NCI-H460 (cell line): ENCODE data around the gene CCNG1. TPM values are rescaled to one million over a fixed set of nuclear protein-coding genes. Genes with fewer than 3 reads are reported as not detected.
A peak's percentile ranks its signal among the peaks of the same experiment; 100 is the strongest.
"Not testable (repeated sequence)": the region's sequence is repeated elsewhere in the genome, so short reads cannot be mapped to it uniquely, and the experiment has no call there.

Source experiments
- DNase-seq: peaks from one replicate; pipeline ENCODE4 v3.0.0-alpha.2; 2016; ENCODE audit warnings: low read depth; ENCODE audit errors: extremely low read depth
- total RNA-seq: library from RNA; depleted of rRNA; stranded (reverse); fragments of >200 nt; shearing (Covaris generic); gene quantifications from 2 replicates; pipeline ENCODE4 v1.2.3, GENCODE V29; 2014

Gene CCNG1
- total RNA-seq, 1 experiment from 2014 or later, result 281 TPM

DNA sequence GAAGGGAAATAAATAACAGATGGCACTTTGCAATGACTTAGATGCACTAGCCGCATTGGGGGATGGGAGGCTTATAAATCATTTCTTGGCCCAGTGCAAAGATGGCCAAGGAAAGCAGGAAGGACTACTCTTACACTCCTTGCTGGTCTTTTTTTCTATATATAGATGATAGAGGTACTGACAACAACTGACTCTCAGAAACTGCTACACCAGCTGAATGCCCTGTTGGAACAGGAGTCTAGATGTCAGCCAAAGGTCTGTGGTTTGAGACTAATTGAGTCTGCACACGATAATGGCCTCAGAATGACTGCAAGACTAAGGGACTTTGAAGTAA is 1.7 kb downstream of the CCNG1 start:
- DNase-seq, result no peak

DNA sequence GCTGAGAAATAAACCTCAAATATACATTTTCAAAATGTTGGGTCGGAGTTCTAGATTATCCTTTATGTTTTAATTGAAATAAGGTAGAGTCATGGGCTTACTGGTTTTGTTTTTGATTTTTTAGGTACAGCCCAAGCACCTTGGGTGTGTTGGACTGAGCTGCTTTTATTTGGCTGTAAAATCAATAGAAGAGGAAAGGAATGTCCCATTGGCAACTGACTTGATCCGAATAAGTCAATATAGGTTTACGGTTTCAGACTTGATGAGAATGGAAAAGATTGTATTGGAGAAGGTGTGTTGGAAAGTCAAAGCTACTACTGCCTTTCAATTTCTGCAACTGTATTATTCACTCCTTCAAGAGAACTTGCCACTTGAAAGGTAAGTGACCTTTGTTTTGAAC is 3.6 kb downstream of the CCNG1 start:
- DNase-seq, result no peak

- DNase-seq, result no peak
These were observed 7.1 kb downstream of the CCNG1 start for GRCh38 chr5:163444526-163444925.

GRCh38 chr5:163445345-163445744 is 8.0 kb downstream of the CCNG1 start:
- no peak for DNase-seq

GRCh38 chr5:163447191-163447590 is 9.8 kb downstream of the CCNG1 start:
- DNase-seq, result no peak

GRCh38 chr5:163447875-163448274 is 10.5 kb downstream of the CCNG1 start:
- DNase-seq, result no peak

DNA sequence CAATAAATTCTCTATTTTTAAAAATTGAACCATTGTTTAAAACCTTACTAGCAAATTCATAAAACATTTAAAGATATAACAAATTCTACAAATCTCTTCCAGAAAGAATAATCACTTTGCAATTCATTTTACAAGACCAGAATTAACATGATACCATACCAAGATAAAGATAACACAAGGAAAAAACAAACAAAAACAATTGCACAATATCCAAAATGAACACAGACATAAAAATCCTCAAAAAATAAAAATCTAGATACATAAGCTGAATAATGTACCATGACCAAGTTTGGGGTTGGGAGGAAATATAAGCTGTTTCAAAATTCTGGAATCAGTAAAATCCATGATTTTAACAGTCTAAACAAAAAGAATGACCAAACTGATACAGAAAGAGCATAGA is 11.1 kb downstream of the CCNG1 start:
- DNase-seq, result no peak

DNA sequence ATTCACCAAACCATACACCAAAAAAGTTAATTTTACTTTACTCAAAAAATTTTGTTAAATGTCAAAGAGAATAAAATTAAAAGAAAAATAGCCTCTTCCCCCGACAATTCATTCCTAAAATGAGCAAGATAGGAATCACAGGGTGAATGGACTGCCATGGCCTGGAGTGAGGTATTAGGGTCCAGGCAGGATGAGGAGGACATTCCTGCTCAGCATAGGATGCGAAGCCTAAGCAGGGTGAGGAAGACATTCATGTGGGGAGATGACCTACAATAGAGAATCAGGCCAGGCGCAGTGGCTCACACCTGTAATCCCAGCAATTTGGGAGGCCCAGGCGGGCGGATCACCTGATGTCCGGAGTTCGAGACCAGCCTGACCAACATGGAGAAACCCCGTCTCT is 14.1 kb downstream of the CCNG1 start:
- no peak for DNase-seq

GRCh38 chr5:163453705-163454104 is 16.3 kb downstream of the CCNG1 start:
- DNase-seq, result no peak

GRCh38 chr5:163455406-163455805 is 18.0 kb downstream of the CCNG1 start:
- DNase-seq, result not testable (repeated sequence)

GRCh38 chr5:163456029-163456589 is 18.7 kb downstream of the CCNG1 start:
- DNase-seq, result no peak

GRCh38 chr5:163456840-163457239 is 19.4 kb downstream of the CCNG1 start:
- DNase-seq, result no peak

DNA sequence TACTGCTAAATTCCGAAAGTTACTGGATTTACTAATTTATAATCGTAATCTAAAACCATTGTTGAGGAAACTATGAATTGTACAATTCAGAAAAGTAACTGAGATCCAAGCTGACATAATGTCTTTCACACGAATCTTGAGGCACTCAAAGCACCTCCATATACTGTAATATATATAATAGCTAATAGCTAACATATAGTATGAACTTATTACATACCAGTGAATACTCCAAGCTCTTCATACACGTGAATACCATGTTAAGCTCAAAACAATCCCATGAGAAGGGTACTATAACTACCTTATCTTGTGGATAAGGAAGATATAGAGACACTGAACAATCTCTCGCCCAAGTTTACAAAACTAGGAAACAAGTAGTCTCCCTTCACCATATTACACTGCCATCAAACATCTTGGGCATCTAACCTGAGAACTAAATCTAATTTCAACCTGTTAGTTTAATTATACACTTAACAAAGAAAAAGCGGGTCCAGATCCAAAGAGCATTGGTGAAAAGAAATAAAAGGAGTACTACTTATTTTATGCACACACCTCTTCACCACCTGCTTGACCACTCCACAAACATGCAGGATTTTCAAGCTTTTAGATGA is 21.5 kb downstream of the CCNG1 start:
- DNase-seq, result no peak

- DNase-seq, result no peak
These were observed 22.0 kb downstream of the CCNG1 start for GRCh38 chr5:163459462-163459818.

GRCh38 chr5:163459819-163460561 is 22.6 kb downstream of the CCNG1 start, which contains the start of gene NUDCD2:
Gene NUDCD2 (minus strand): TSS chr5:163460102. CDS start chr5:163460050, 52 bp downstream.
- DNase-seq, result peak; percentile 99

- DNase-seq, result no peak
These were observed 23.3 kb downstream of the CCNG1 start, which contains the start of gene HMMR for GRCh38 chr5:163460562-163461171. Gene HMMR (plus strand): TSS chr5:163460632. CDS start chr5:163460693, 61 bp downstream.

- no peak for DNase-seq
These were observed 25.7 kb downstream of the CCNG1 start for GRCh38 chr5:163463063-163463435.

- no peak for DNase-seq
These were observed 30.3 kb downstream of the CCNG1 start for GRCh38 chr5:163467682-163468081.

- no peak for DNase-seq
These were observed 36.3 kb downstream of the CCNG1 start for GRCh38 chr5:163473635-163474243.

DNA sequence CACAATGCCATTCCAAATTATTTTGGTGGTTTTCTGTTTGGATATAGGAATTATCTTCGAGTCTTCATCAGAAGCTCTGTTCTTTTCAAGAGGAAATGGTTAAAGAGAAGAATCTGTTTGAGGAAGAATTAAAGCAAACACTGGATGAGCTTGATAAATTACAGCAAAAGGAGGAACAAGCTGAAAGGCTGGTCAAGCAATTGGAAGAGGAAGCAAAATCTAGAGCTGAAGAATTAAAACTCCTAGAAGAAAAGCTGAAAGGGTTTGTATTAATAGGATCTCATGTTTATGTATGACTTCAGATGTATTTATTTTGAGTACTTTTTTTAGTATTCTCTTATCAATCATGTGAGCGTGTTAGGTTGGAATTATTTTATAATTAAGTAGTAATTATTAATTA is 38.0 kb downstream of the CCNG1 start:
- no peak for DNase-seq
